GM19351 (cell line): ENCODE data around the gene GALNTL6.
"Not testable (repeated sequence)": the region's sequence is repeated elsewhere in the genome, so short reads cannot be mapped to it uniquely, and the experiment has no call there.

Source experiments
- ATAC-seq: cut with Tn5 transposase; IDR thresholded peaks from one replicate; pipeline ENCODE4 v1.9.1; 2021; ENCODE audit warnings: mild to moderate bottlenecking, moderate library complexity; ENCODE audit not compliant: unreplicated experiment

GALNTL6 gene

DNA sequence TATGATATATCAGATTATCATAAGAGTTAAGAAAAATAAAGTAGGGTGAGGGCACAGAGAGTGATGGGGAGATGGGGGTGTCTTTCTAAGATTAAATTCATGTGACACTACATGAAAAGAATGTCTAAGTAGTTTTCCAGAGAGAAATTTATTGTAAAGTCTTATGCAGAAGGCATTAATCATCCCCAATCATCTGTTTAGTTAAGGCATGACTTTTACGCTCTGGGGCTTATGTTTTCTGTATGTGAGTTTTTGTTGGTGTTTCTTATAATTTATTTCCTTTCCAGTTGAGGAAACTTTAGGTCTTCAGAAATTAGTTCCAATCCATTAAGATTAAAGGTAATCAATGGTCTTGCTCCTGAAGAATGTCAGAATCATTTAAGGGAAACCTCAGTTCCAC is 972.4 kb downstream of the GALNTL6 start:
- no peak for ATAC-seq

DNA sequence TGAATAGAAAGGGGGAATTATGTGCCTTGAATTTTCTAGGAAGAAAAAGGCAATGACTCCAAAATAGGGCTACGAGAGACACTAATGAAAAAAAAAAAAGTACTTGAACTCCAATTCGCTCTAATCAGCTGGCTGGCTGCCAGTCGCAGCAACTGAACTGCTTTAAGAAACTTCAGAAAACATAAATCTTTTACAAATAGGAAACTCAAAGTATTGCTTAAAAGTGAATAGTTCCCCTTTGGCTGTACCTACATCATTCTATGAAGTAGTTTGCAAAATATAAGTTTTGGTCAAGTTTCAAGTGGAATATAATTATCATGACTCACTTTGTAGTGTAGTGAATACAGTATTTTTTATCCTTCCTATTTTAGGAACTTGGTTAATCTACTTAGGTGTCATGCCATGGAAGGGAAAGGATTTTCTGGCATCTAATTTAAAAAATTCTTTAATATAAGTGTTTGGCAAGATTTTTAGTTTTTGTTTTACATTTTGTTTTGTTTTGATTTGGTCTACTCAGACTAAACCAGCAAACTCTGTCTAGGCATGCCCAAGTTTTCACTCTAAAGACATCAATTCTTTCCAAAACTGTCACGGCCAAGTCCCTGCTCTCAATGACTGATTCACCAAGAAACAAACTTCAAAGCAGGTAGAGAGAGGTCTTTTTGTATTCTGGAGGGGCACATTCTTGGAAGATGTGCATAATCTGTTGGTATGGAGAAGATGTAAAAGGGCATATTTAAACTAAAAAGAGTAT is 973.0 kb downstream of the GALNTL6 start:
- ATAC-seq, result no peak

DNA sequence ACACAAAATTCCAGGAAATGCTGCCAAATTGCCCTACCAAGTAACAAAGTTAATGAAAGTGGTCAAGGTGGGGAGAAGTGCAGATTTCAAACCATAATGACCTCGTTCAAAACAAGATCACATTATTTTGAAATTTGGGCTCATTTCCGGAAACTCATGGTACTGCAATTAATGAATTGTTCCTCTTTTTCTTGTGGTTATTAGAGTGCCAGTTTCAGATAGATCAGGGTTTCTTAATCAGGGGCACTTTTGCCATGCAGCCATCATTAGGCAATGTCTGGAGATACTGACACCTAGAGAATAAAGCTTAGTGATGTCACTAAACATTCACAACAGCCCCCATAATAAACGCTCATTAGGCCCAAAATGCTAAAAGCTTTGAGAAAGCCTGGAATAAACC is 973.9 kb downstream of the GALNTL6 start:
- no peak for ATAC-seq

DNA sequence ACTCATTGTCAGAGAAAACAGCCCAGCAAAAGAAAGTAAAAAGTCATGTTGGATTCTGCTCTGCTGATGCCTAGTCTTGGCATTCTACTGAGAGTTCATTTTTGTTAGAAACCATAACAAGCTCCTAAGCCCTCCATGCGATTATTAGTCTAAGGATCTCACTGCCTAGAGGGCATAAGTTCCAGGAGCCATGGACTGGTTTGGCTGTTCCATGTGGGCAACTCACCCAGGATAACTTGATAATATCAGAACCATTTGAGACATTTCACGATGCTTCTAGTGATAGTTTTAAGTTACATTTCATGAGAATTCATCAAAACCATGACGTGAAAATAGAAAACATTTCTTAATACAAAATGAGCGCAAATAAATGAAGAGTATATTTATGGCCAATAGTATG is 978.6 kb downstream of the GALNTL6 start:
- no peak for ATAC-seq

DNA sequence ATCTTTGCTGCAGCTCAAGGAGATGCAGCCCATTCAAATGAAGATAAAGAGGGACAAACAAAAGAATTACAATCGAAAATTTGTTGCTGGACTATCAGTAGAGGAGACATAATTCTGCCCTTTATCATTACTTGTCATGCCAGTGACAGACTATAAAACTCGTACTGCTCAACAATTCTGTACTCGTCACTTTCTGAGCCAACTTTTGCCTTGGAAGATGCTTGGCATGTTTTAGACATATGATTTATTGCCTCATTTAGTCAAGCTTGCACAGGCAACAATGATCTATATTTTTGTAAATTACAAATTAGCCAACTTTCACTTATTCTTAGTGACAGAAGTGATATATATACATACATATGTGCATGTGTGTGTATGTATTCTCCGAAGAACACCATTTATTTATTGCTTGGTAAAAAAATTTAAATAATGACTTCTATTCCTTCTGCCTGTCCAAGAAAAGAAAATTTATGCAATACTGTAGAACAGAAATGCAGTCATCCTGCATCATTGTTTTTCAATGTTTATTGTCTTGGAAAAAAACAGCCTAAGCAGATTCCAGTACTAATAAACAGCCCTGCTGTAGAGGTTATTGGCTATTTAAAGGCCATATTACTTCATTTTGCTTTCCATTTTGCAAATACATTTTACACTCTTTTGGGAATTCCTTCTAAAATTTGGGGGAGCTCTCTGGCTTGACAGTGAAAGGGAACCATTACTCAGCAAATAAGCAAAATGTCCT is 980.5 kb downstream of the GALNTL6 start:
- no peak for ATAC-seq

DNA sequence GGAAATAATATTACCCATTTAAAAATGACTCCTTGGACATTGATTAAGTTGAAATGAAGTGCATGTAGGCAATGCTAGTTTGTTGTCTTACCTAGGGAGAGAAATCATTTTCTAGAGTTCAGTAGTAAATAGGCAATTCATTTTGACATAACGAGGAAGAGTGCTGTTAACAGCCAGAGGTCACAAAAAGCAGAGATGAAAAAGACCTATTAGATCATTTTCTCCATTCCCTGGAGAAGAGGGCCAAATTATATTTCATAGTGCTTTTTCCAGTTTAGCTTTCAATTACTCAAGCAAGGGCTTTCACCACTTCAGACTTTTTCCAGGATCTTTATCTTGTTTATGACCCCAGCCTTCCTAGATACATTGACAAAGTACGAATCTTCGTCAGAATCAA is 981.1 kb downstream of the GALNTL6 start:
- no peak for ATAC-seq

DNA sequence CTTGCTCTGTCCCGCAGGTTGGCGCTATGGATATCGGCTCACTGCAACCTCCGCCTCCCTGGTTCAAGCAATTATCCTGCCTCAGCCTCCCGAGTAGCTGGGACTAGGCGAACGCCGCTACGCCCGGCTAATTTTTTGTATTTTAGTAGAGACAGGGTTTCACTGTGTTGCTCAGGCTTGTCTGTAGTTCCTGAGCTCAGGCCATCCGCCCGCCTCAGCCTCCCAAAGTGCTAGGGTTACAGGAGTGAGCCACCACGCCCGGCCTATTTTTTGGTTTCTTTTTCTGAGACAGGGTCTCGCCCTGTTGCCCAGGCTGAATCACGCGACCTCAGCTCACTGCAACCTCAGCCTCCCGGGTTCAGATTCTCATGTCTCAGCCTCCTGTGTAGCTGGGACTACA is 984.1 kb downstream of the GALNTL6 start:
- not testable (repeated sequence) for ATAC-seq

DNA sequence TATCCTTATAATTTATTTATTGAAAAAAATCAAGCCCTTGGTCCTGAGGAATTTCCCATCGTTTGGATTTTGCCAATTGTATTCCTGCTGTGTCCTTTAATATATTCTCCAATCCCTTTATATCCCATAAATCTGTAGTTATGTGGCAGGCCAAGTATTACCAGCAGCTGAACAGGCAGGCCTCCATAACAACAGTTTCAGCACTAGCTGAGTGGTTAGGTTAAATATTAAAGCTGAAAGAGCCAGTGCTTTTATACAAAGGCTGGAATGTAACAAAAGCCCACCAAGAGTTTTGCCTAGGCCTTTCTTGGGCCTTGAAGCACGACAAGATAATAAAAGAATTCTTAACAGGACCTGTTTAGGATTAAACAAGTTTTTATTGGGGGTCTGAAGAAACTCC is 988.8 kb downstream of the GALNTL6 start:
- ATAC-seq, result no peak

DNA sequence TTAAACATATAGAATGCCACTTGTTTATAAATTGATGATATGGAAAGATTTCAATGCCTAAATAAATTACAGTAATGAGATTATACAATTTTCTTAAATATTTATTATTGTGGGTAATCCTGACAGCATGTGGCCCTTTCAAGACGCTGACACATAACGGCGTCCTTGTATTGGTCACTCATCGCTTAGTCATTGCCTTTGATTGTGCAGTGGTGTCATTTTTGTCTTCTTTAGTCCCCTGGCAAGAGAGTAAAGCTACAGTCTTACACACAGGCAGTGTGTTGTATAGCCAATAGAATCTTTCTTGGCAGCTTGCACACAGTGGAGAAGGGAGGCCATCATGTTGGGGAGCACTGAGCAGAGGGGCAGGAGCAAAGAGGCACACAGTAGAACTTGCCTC is 993.6 kb downstream of the GALNTL6 start:
- ATAC-seq, result no peak

DNA sequence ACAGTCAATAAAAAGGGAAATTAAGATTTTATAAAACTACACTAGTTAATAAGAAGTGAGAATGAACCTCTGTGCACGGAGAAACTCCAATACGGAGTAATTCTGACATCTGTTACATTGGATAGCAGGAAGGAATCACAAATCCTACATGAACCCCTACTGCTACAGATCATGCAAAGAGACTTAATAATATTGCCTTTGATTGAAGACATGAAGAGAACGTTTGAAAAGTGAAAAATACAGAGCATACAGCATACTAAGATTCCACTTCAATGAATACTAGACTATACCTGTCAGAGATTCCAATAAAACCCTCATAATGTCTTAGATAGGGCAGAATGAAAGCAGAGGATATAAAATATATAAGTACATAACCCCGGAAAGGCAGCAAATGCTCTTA is 995.0 kb downstream of the GALNTL6 start:
- ATAC-seq, result no peak

DNA sequence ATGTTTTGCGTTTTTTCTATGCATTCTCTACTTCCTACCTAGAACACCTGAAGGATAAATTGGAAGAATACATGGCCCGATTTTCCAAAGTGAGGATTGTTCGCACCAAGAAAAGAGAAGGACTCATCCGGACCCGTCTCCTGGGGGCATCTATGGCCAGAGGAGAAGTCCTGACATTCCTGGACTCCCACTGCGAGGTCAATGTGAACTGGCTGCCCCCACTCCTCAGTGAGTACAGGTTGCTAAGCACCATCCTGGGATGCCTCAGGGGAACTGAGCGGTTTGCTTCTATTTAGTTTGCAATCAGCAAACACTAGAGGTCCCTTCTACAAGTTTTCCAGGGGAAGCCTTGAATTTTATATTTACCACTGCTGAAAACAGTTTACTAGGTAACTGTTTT is 996.1 kb downstream of the GALNTL6 start:
- no peak for ATAC-seq

DNA sequence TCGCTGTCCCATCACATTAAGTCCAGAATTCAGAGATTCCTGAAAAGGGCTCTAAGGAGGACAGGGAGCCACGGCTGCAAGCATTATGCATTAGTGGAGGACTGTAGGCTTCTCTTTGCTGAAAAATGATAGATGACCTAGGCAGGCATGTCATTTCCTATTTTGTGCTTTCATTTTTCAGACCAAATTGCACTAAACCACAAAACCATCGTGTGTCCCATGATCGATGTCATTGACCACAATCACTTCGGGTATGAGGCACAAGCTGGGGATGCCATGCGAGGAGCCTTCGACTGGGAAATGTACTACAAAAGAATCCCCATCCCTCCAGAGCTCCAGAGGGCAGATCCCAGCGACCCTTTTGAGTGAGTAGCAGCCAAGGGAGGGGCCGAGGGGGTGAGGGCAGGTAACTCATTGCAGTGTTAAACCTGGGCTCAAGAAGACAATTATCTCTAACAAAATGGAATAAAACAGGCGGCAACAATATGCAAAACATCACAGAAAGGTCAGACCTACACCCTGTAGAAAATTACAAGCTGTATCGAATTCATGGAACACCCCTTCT is 1000.2 kb downstream of the GALNTL6 start:
- peak; percentile 81 for ATAC-seq

DNA sequence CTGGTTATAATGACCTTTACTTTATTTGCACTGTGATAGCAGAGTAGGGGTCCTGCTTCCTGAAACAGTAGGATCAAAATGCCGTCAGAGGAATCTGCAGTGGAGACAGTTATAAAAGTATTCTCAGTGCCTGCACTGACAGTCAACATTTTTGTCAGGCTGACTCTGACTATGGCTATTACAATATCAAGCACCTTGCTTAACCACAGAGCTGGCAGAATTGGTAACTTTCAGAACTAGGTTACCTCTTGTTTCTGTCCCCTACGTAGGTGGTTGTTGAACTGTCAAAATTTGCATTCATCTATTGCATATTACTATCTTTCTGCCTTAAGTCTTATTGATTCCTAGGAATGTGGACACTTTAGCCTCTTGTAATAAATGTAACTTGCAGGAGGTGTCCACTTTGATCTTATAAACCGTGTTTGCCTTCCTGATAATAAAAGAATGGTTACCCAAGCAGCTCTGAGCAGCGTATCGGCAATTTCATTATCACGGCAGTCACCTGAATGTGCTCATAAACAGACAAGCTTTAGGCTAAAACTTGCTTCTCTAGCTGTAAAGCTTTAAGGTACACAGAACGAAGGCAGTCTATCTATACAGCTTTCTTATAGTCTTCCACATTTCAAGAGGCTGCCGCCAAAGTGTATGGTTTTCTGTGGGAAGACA is 1002.4 kb downstream of the GALNTL6 start:
- ATAC-seq, result no peak

DNA sequence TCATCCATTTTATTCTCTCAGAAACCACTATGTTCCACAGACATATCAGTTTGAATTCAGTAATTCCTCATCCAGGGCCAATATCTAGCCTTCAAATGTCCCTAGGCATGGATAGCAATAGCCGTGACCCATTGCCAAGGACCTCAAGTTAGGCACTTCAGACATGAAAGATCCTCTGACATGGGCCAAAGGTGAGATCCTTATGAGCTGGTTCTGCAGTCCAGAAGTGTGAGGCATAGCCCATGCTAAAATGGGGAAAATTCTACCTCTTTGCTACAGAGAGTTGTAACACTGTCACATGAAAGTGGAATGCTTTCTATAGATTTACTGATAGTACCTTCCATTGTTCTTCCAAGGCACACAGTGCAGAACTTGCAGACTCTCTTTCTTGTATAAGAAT is 1005.7 kb downstream of the GALNTL6 start:
- ATAC-seq, result no peak

DNA sequence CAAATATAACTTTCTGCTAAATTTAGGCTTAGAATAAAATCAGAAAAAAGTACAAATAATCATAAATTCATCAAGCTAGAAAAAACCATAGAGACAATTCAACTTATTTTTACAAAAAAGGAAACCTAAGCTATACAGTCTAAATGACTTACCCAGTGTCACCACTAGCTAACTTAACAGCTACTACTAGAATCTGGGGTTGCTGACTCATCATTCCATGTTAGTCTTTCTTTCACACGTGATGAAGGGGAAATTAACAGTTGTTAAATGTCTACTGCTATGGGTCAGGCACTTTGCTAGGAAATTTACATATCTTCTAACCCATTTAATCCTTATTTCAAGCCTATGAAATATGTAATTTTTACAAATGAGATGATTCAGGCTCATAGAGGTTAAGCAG is 1006.1 kb downstream of the GALNTL6 start:
- no peak for ATAC-seq

DNA sequence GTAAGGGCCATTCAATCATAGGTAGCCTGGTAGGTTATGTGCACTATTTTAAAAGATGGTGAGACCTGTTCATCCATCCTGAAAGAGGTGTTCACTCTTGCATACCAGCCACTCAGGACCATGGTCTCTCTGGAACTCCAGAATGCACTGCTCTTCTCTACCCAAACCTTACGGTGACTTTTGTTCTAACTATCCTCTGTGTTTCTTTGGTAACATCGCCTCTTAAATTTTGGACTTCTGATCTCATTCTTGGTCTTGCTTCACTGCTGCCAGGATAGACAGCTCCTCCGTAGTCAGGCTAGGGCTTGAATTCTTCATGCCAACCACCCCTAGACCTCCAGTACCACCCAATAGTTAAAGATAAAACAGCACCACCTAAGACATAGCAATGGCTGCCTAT is 1009.1 kb downstream of the GALNTL6 start:
- no peak for ATAC-seq

DNA sequence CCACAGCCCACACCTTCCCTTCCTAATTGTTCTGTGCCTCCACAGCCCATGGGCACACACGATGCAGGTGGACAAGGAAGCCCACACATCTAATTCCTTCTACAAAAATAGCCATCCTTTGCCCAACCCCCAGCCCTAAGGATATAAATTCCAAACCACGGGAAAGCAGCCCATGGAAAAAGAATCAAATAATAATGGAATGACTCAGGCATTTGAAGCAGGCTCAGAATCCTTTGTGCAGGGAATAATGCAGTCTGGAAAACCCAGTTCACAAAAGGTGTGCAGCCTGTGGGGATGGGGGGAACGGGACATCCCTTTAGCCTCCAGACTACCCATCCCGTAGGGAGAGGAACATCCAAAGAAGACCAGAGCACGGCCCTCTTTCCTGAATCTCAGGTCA is 1013.1 kb downstream of the GALNTL6 start:
- no peak for ATAC-seq

DNA sequence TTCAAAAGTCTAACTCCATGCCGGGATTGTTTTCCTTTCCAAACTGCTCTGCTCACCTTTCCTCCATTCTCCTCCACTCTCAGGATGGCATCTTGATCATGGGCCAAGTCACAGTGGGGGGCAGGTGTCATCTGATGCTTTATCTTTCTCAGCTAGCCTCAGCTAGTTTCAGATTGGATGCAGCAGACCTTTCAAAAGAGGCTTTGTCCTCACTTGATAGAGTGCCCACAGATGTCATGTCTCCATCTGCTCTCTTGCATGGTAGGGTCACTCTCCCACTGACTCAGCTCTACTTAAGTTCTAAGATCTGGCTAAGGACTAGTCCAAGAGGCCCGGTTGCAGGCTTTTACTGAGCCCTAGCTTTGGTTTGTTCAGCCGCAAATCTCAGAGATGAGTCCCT is 1013.7 kb downstream of the GALNTL6 start:
- no peak for ATAC-seq

DNA sequence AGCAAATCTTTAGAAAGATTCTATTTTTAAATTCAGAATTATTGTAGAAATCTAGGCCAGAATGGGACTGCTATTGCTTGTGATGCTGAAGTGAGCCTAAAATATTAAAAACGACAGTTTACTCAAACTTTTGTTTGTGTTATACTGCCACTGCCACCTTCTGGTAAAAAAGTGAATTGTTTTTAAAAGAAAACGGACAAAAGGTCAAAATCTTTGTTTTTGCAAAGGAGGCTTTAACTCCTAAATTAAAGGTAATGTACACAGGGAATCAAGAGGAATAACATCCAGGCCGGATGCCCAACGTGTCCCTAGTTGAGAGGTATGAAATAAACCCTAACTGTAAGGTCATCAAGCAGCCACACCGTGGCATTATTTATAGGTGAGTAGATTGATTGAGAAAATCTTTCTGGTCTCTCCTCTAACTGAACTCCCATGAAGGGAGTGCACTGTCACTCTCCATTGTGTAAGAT is 1017.1 kb downstream of the GALNTL6 start:
- no peak for ATAC-seq

DNA sequence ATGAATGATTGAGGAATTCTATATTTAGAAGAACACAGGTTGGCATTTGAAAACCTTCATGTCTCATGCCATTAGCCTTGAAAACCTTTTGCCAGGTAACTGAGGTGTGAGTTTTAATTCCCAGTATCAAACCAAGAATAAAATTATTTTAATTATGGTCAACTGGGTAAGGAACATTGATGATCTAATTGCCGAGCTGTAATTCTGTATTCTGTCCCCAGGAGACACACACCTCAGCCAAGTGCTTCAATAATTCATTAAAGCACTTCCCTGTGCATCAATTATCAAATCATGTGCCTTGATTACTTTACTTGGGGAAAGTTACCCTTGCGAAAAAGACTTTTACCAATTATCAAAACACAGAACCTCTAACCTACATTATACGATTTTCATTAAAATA is 1023.5 kb downstream of the GALNTL6 start:
- ATAC-seq, result no peak

DNA sequence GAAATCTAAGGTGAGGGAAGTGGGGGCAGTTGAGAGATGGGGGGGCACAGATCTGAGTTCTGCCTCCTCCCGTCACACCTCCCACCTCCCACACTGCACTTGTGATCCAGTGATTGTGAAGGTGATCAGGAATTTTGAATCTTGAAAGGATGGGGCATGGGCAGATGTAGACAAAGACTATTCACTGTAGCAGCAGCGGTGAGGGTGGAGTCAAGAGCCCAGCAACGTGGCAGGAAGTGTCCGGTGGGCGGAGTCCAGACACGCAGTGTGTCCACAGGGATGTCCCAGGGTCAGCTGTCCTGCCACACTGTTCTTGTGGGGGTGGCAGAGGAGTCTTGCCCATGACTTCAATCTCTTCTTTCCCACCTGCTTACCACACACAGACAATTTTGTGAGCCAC is 1024.9 kb downstream of the GALNTL6 start:
- ATAC-seq, result no peak

DNA sequence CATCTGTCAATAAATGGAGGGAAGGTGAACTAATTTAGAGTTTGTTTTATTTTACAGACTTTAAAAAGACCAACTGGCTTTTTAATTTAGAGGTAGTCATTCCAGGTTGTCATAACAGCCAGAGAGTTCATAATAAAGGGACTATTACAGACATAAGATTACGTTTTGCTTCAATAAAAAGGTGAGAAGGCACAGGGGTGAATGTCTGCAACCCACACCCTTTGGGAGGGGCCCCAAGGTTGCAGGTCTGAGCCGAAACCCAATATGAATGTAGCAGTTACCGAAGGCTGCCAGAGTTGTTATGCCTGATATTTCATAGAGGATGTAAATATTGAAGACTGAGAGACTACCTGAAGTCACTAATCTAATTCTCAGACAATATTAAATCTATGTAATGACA is 1025.7 kb downstream of the GALNTL6 start:
- ATAC-seq, result no peak
